D721Med (cell line): ENCODE data around the gene CNTNAP5.

Experiments
- DNase-seq: peaks from one replicate; pipeline ENCODE4 v3.0.0; 2011; ENCODE audit warnings: low spot score; ENCODE audit not compliant: insufficient read length
- FAIRE-seq: peaks from 2 replicates; lab custom pipeline; 2011; peaks lifted over from hg19 to GRCh38; lab: Jason Lieb, UNC
- CTCF ChIP-seq: IDR thresholded peaks from 2 replicates; pipeline ENCODE4 v1.5.1; 2012; ENCODE audit warnings: mild to moderate bottlenecking, control low read depth; ENCODE audit not compliant: insufficient read depth; ENCODE audit errors: missing control alignments

The CNTNAP5 gene

GRCh38 chr2:124919296-124919695 lies 894.2 kb downstream of the CNTNAP5 start:
- FAIRE-seq (no peak), DNase-seq (no peak)
- TF ChIP-seq CTCF: no peak

GRCh38 chr2:124920448-124920847 lies 895.4 kb downstream of the CNTNAP5 start:
- no peak for DNase-seq
- no peak for FAIRE-seq
- TF ChIP-seq CTCF: no peak

GRCh38 chr2:124921191-124921590 lies 896.1 kb downstream of the CNTNAP5 start:
- FAIRE-seq (no peak), DNase-seq (no peak)
- TF ChIP-seq CTCF: no peak

- no peak for FAIRE-seq
- TF ChIP-seq CTCF: no peak
- DNase-seq: no peak
These were observed 898.0 kb downstream of the CNTNAP5 start for GRCh38 chr2:124923097-124923496.

GRCh38 chr2:124933883-124934282 lies 908.8 kb downstream of the CNTNAP5 start:
- FAIRE-seq: no peak
- no peak for DNase-seq
- no peak for TF ChIP-seq CTCF

GRCh38 chr2:124953921-124954320 lies 928.8 kb downstream of the CNTNAP5 start:
- TF ChIP-seq CTCF: no peak
- no peak for DNase-seq
- no peak for FAIRE-seq

- no peak for DNase-seq
- no peak for FAIRE-seq
- TF ChIP-seq CTCF: no peak
These were observed 934.5 kb downstream of the CNTNAP5 start for GRCh38 chr2:124959581-124959980.
